ENCODE data around the gene CNOT1. TPM values are rescaled to one million over a fixed set of nuclear protein-coding genes. Genes with fewer than 3 reads are reported as not detected.
A peak's percentile ranks its signal among the peaks of the same experiment; 100 is the strongest.

The CNOT1 gene
- polyA plus RNA-seq, 1 donor (not counting 4 experiments of a cell fraction or from before 2014, with no cell fraction given) = 163 TPM

GRCh38 chr16:58501242-58502131 lies 128.1 kb downstream of the CNOT1 start:
- Histone ChIP-seq H2AFZ (ENCODE audit: control insufficient read depth, low read length) (peak overlapping the region; percentile 20), H3K79me2 (ENCODE audit: control insufficient read depth, insufficient read depth, low read length) (no peaks in the 10 kb centered on the region), H3K4me2 (ENCODE audit: control insufficient read depth, extremely low read depth, insufficient read depth, low read depth, low read length) (peak overlapping the region; percentile 49), H3K4me3 (ENCODE audit: control insufficient read depth in 2 of 3, extremely low read depth in 1 of 3, insufficient read depth in 2 of 3, low read depth in 1 of 3, low read length in 3 of 3) (peak overlapping the region in 2 of 3 experiments; percentile 2 to 49), H3K36me3 (ENCODE audit: control insufficient read depth in 2 of 2, extremely low read depth in 1 of 2, insufficient read depth in 2 of 2, low read length in 2 of 2) (no peaks in the 10 kb centered on the region), H4K20me1 (ENCODE audit: control insufficient read depth, extremely low read depth, insufficient read depth, low read length) (no peaks in the 10 kb centered on the region), H3K27ac (ENCODE audit: control insufficient read depth, insufficient read depth, low read length) (no peak overlapping the region), H3K9ac (ENCODE audit: control insufficient read depth, extremely low read depth, insufficient read depth, low read length) (peak overlapping the region; percentile 19), H3K4me1 (ENCODE audit: control insufficient read depth, extremely low read depth, insufficient read depth, low read length) (peaks cover 3% of the 10 kb centered on the region), H3K9me1 (ENCODE audit: control insufficient read depth, extremely low read depth, insufficient read depth, low read length) (no peaks in the 10 kb centered on the region), H3K9me3 (ENCODE audit: control insufficient read depth, low read depth, low read length) (no peaks in the 10 kb centered on the region), H3K27me3 (ENCODE audit: control insufficient read depth, extremely low read depth, insufficient read depth, low read length) (peaks cover 26% of the 10 kb centered on the region)
- dilution Hi-C loops (cut with MboI; ENCODE audit: extremely low pct_ligation_motif_present, low sequenced_read_pairs) = no loop called here
- FAIRE-seq = no peak
- no peak for DNase-seq (ENCODE audit: low read depth, low spot score)
- TF ChIP-seq EZH2 (IDR thresholded peaks at IDR 0.05; ENCODE audit: low read length) = no peak
- no peak for TF ChIP-seq CTCF (optimal IDR thresholded peaks at IDR 0.05 in 1 of 3, IDR thresholded peaks at IDR 0.05 in 1 of 3, conservative IDR thresholded peaks at IDR 0.05 in 1 of 3; ENCODE audit: extremely low read depth in 1 of 3, insufficient read depth in 2 of 3, low read length in 3 of 3)

GRCh38 chr16:58500430-58501241 lies 129.0 kb downstream of the CNOT1 start:
- Histone ChIP-seq H3K27me3 (ENCODE audit: control insufficient read depth, extremely low read depth, insufficient read depth, low read length) (peaks cover 26% of the 10 kb centered on the region), H3K9ac (ENCODE audit: control insufficient read depth, extremely low read depth, insufficient read depth, low read length) (no peak overlapping the region), H3K79me2 (ENCODE audit: control insufficient read depth, insufficient read depth, low read length) (no peaks in the 10 kb centered on the region), H3K9me3 (ENCODE audit: control insufficient read depth, low read depth, low read length) (no peaks in the 10 kb centered on the region), H3K36me3 (ENCODE audit: control insufficient read depth in 2 of 2, extremely low read depth in 1 of 2, insufficient read depth in 2 of 2, low read length in 2 of 2) (no peaks in the 10 kb centered on the region), H3K4me2 (ENCODE audit: control insufficient read depth, extremely low read depth, insufficient read depth, low read depth, low read length) (peak overlapping the region; percentile 49), H4K20me1 (ENCODE audit: control insufficient read depth, extremely low read depth, insufficient read depth, low read length) (no peaks in the 10 kb centered on the region), H3K4me1 (ENCODE audit: control insufficient read depth, extremely low read depth, insufficient read depth, low read length) (peaks cover 3% of the 10 kb centered on the region), H3K9me1 (ENCODE audit: control insufficient read depth, extremely low read depth, insufficient read depth, low read length) (no peaks in the 10 kb centered on the region), H3K4me3 (ENCODE audit: control insufficient read depth in 2 of 3, extremely low read depth in 1 of 3, insufficient read depth in 2 of 3, low read depth in 1 of 3, low read length in 3 of 3) (peak overlapping the region in 1 of 3 experiments; percentile 2), H3K27ac (ENCODE audit: control insufficient read depth, insufficient read depth, low read length) (no peak overlapping the region), H2AFZ (ENCODE audit: control insufficient read depth, low read length) (peak overlapping the region; percentile 20)
- TF ChIP-seq CTCF (optimal IDR thresholded peaks at IDR 0.05 in 1 of 3, IDR thresholded peaks at IDR 0.05 in 1 of 3, conservative IDR thresholded peaks at IDR 0.05 in 1 of 3; ENCODE audit: extremely low read depth in 1 of 3, insufficient read depth in 2 of 3, low read length in 3 of 3) (no peak), EZH2 (IDR thresholded peaks at IDR 0.05; ENCODE audit: low read length) (peak; percentile 33)
- FAIRE-seq (no peak), DNase-seq (ENCODE audit: low read depth, low spot score) (no peak)
- dilution Hi-C loops (cut with MboI; ENCODE audit: extremely low pct_ligation_motif_present, low sequenced_read_pairs) = no loop called here

Measured in keratinocyte (primary cell).